Heart right ventricle (tissue), 16 donors: ENCODE results near the gene RASA1. TPM values are rescaled to one million over a fixed set of nuclear protein-coding genes. Genes with fewer than 3 reads are reported as not detected.

Source experiments
- ATAC-seq, 8 donors: fragments of 200-7000 bp; cut with Tn5 transposase; one replicate each; pipeline ENCODE4 v1.9.1; 2020; ENCODE audit warnings: mild to moderate bottlenecking in 8 of 8, moderate library complexity in 8 of 8, moderate number of reproducible peaks in 1 of 8
- DNase-seq, 2 donors: peaks; one replicate each; pipeline ENCODE4 v3.0.0-alpha.2; 2020
- H3K27ac ChIP-seq, 10 donors: fragments of 200-600 bp; sonication (generic) in 2 of 10; one replicate each; pipeline versions ENCODE4 v1.5.0 to v1.8.0; 2020 to 2022; ENCODE audit warnings: mild to moderate bottlenecking in 3 of 10
- H3K27me3 ChIP-seq, 7 donors: fragments of 200-600 bp; one replicate each; pipeline ENCODE4 v1.8.0; 2021 to 2022; ENCODE audit warnings: mild to moderate bottlenecking in 2 of 7
- H3K36me3 ChIP-seq, 9 donors: fragments of 200-600 bp; sonication (generic) in 1 of 9; one replicate each; pipeline versions ENCODE4 v1.5.0 to v1.8.0; 2020 to 2022; ENCODE audit warnings: mild to moderate bottlenecking in 2 of 9
- H3K4me1 ChIP-seq, 9 donors: fragments of 200-600 bp; sonication (generic) in 1 of 9; one replicate each; pipeline versions ENCODE4 v1.5.0 to v1.8.0; 2020 to 2022; ENCODE audit warnings: mild to moderate bottlenecking in 4 of 9
- H3K4me3 ChIP-seq, 10 donors: fragments of 200-600 bp; sonication (generic) in 2 of 10; one replicate each; pipeline versions ENCODE4 v1.5.0 to v1.8.0; 2020 to 2022; ENCODE audit warnings: mild to moderate bottlenecking in 7 of 10, moderate library complexity in 2 of 10
- H3K9me3 ChIP-seq, 11 donors: fragments of 200-600 bp in 10 of 11; sonication (generic) in 2 of 11; one replicate each; pipeline versions ENCODE4 v1.5.0 to v1.8.0; 2013 to 2022; ENCODE audit warnings: mild to moderate bottlenecking in 2 of 11, control low read depth in 1 of 11, moderate library complexity in 1 of 11
- CTCF ChIP-seq, 9 donors: fragments of 200-600 bp; sonication (generic) in 2 of 9; IDR thresholded peaks; one replicate each; pipeline versions ENCODE4 v1.5.0 to v1.8.0; 2021 to 2022; ENCODE audit warnings: antibody characterized with exemption in 9 of 9, mild to moderate bottlenecking in 5 of 9, moderate library complexity in 1 of 9
- WGBS, 2 donors: extraction: QIAGEN DNeasy Blood & Tissue Kit; methylation state at CpG; one replicate each; pipeline ENCODE4 v1.1.7; 2013; ENCODE audit warnings: inconsistent platforms in 1 of 2; 5-methylcytosine and 5-hydroxymethylcytosine counted together
- intact Hi-C, 10 donors: fragments of 100-400 bp; cut with DNase I; formaldehyde crosslinking; loops; one replicate each; pipeline versions ENCODE4 v1.11.1 to v1.14.2; 2022
- polyA plus RNA-seq, 2 donors: library from polyadenylated mRNA; stranded (reverse); fragments of 200-250 nt; gene quantifications; one replicate each; pipeline ENCODE4 v1.2.3, GENCODE V29; 2013
- total RNA-seq, 10 donors: library from RNA; stranded (reverse); fragmentation: NEBNext Ultra II Directional in 3 of 10; extraction: Animal tissue kit (Norgen Biotek cat#: 25700) in 3 of 10; gene quantifications; one replicate each; pipeline versions ENCODE4 v1.2.1 to v1.2.4, GENCODE V29; 2021 to 2023
- donor health status: Arrhythmogenic right ventricular cardiomyopathy.
- donor health status: ischemic (EF 13 %, LVEDD 7.1; RV severe dilation, severe dysfunction).
- donor health status: healthy with polysubstance abuse.
- donor health status: DM: no; HTN: yes; CAD: no.
- donor health status: DM: no; HTN: no; CAD: no.
- donor health status: ischemic (EF 25% LVEDD 6.9; RV normal size, moderate dysfunction).
- donor health status: ischemic (EF 25% LVEDD 5.7; RV mildly dilated, moderate dysfunction).
- donor health status: healthy.
- donor health status: DM: yes; HTN: yes; CAD: no.
- donor health status: Ischemic cardiomyopathy.
- donor health status: ischemic (EF 35%, LVEDD 5.7; RV mildly dilated, moderate dysfunction).
- donor health status: nonischemic (EF 11% LVEDD 7.7; RV severe dilation, severe dysfunction).
- donor health status: DM: yes; HTN: yes; CAD: no.
- donor health status: PGD.
- donor health status: ischemic (EF 29% LVEDD 5.4; RV normal size, mild dysfunction).
- donor health status: nonischemic (EF 23%, LVEDD 6.1; RV moderate dilation, normal function).

The RASA1 gene
- total and polyA plus RNA-seq, 12 donors, result 6.5 to 21.0 (median 17.7) TPM

- Histone ChIP-seq H3K36me3 (peaks cover 0 to 29% (median 12%) of the 10 kb centered on the region in 9 donors), H3K4me3 (peak overlapping the region; percentile 77 to 98 (median 87)), H3K9me3 (no peaks in the 10 kb centered on the region), H3K27me3 (no peaks in the 10 kb centered on the region), H3K27ac (peak overlapping the region; percentile 57 to 100 (median 98)), H3K4me1 (peaks cover 0 to 41% (median 16%) of the 10 kb centered on the region in 9 donors)
- WGBS, 2 donors, result 54 to 59% methylated on average over 3 of the region's 3 CpGs
- ATAC-seq, result peak in 1 of 8 donors; percentile 0
- intact Hi-C loops, result loop anchor here in 2 of 10 donors (5.0 to 10.0 kb wide), 2 partner anchors 146 to 148 kb away; partner anchors contain the start of gene RASA1 (in 2 of the 2)
- DNase-seq, result no peak
- no peak for TF ChIP-seq CTCF (IDR thresholded peaks at IDR 0.05)
These were observed 145.6 kb downstream of the RASA1 start for GRCh38 chr5:87413343-87413645.

- DNase-seq (no peak), ATAC-seq (no peak)
- Histone ChIP-seq H3K9me3 (no peaks in the 10 kb centered on the region), H3K27ac (no peak overlapping the region), H3K4me3 (no peak overlapping the region), H3K4me1 (peaks cover 0 to 4% (median 1%) of the 10 kb centered on the region in 9 donors), H3K27me3 (no peaks in the 10 kb centered on the region), H3K36me3 (no peaks in the 10 kb centered on the region)
- TF ChIP-seq CTCF (IDR thresholded peaks at IDR 0.05), result no peak
- intact Hi-C loops, result loop anchor here in 1 of 10 donors (10.0 kb wide), 1 partner anchor 154 kb away; the partner anchor contains the start of gene RASA1
These were observed 150.8 kb downstream of the RASA1 start for GRCh38 chr5:87418506-87418905.

- H3K4me1 ChIP-seq, result no peaks in the 10 kb centered on the region
- no peaks in the 10 kb centered on the region for H3K9me3 ChIP-seq
- no peaks in the 10 kb centered on the region for H3K36me3 ChIP-seq
- ATAC-seq (no peak), DNase-seq (no peak)
- no peak overlapping the region for H3K4me3 ChIP-seq
- intact Hi-C loops, result no loop called here
- no peak overlapping the region for H3K27ac ChIP-seq
- TF ChIP-seq CTCF (IDR thresholded peaks at IDR 0.05), result no peak
- H3K27me3 ChIP-seq, result no peaks in the 10 kb centered on the region
These were observed 153.6 kb downstream of the RASA1 start for GRCh38 chr5:87421307-87421706.

- Histone ChIP-seq H3K36me3 (no peaks in the 10 kb centered on the region), H3K9me3 (no peaks in the 10 kb centered on the region), H3K4me1 (no peaks in the 10 kb centered on the region), H3K4me3 (no peak overlapping the region), H3K27me3 (no peaks in the 10 kb centered on the region), H3K27ac (no peak overlapping the region)
- no peak for DNase-seq
- intact Hi-C loops, result no loop called here
- no peak for TF ChIP-seq CTCF (IDR thresholded peaks at IDR 0.05)
- WGBS, 2 donors, result 71 to 78% methylated on average over 1 of the region's 1 CpG
- ATAC-seq, result no peak
These were observed 156.1 kb downstream of the RASA1 start for GRCh38 chr5:87423755-87424154.
